Skeletal muscle satellite cell (primary cell): ENCODE measurements around the gene PEAK1.

Experiments
- H3K27me3 ChIP-seq: 2 replicates; pipeline ENCODE4 v1.7.0; 2013; ENCODE audit warnings: low read length; ENCODE audit not compliant: control insufficient read depth, insufficient read depth
- H3K36me3 ChIP-seq: 2 replicates; pipeline ENCODE4 v1.7.0; 2013; ENCODE audit warnings: mild to moderate bottlenecking, control low read depth, low read length; ENCODE audit not compliant: insufficient read depth
- H3K4me1 ChIP-seq: 2 replicates; pipeline ENCODE4 v1.7.0; 2013; ENCODE audit warnings: low read length; ENCODE audit not compliant: control insufficient read depth, insufficient read depth
- H3K4me2 ChIP-seq: 2 replicates; pipeline ENCODE4 v1.7.0; 2013; ENCODE audit warnings: mild to moderate bottlenecking, low read length
- H3K4me3 ChIP-seq: 2 replicates; pipeline ENCODE4 v1.7.0; 2013; ENCODE audit warnings: low read length
- H3K9ac ChIP-seq: 2 replicates; pipeline ENCODE4 v1.7.0; 2013; ENCODE audit warnings: mild to moderate bottlenecking, low read depth, low read length, moderate library complexity
- H3K9me3 ChIP-seq: replicated peaks from 2 replicates; pipeline ENCODE4 v1.7.0; 2013; ENCODE audit warnings: mild to moderate bottlenecking, control low read depth, low read length

Gene PEAK1

GRCh38 chr15:77235566-77235965 is 184.3 kb downstream of the PEAK1 start:
- H3K9me3 ChIP-seq, result no peaks in the 10 kb centered on the region
- no peak overlapping the region for H3K4me3 ChIP-seq
- no peaks in the 10 kb centered on the region for H3K4me1 ChIP-seq
- no peak overlapping the region for H3K4me2 ChIP-seq
- peaks cover 17% of the 10 kb centered on the region for H3K36me3 ChIP-seq
- H3K9ac ChIP-seq, result no peak overlapping the region
- no peaks in the 10 kb centered on the region for H3K27me3 ChIP-seq

GRCh38 chr15:77228828-77229227 is 191.1 kb downstream of the PEAK1 start:
- Histone ChIP-seq H3K4me1 (peaks cover 7% of the 10 kb centered on the region), H3K4me3 (no peak overlapping the region), H3K27me3 (no peaks in the 10 kb centered on the region), H3K36me3 (peaks cover 3% of the 10 kb centered on the region), H3K9me3 (no peaks in the 10 kb centered on the region), H3K4me2 (no peak overlapping the region), H3K9ac (no peak overlapping the region)

GRCh38 chr15:77226652-77227051 is 193.3 kb downstream of the PEAK1 start:
- Histone ChIP-seq H3K4me2 (no peak overlapping the region), H3K27me3 (no peaks in the 10 kb centered on the region), H3K4me1 (peaks cover 7% of the 10 kb centered on the region), H3K36me3 (peaks cover 3% of the 10 kb centered on the region), H3K9me3 (no peaks in the 10 kb centered on the region), H3K4me3 (no peak overlapping the region), H3K9ac (no peak overlapping the region)

- peaks cover 2% of the 10 kb centered on the region for H3K36me3 ChIP-seq
- no peaks in the 10 kb centered on the region for H3K9me3 ChIP-seq
- peaks cover 7% of the 10 kb centered on the region for H3K4me1 ChIP-seq
- no peaks in the 10 kb centered on the region for H3K27me3 ChIP-seq
- no peak overlapping the region for H3K4me3 ChIP-seq
- H3K4me2 ChIP-seq, result no peak overlapping the region
- H3K9ac ChIP-seq, result no peak overlapping the region
Measured at GRCh38 chr15:77225646-77226045, 194.3 kb downstream of the PEAK1 start.

GRCh38 chr15:77225088-77225487 is 194.8 kb downstream of the PEAK1 start:
- no peaks in the 10 kb centered on the region for H3K27me3 ChIP-seq
- no peak overlapping the region for H3K9ac ChIP-seq
- H3K4me1 ChIP-seq, result peaks cover 7% of the 10 kb centered on the region

GRCh38 chr15:77224352-77224751 is 195.6 kb downstream of the PEAK1 start:
- no peak overlapping the region for H3K9ac ChIP-seq
- no peak overlapping the region for H3K4me3 ChIP-seq

More at GRCh38 chr15:77225088-77225487, 194.8 kb downstream of the PEAK1 start:
- H3K36me3 ChIP-seq, result no peaks in the 10 kb centered on the region
- H3K9me3 ChIP-seq, result no peaks in the 10 kb centered on the region
- H3K4me3 ChIP-seq, result no peak overlapping the region
- H3K4me2 ChIP-seq, result no peak overlapping the region

GRCh38 chr15:77221708-77222107 is 198.2 kb downstream of the PEAK1 start:
- Histone ChIP-seq H3K36me3 (no peaks in the 10 kb centered on the region), H3K9ac (no peak overlapping the region), H3K4me3 (no peak overlapping the region), H3K9me3 (no peaks in the 10 kb centered on the region), H3K4me2 (no peak overlapping the region), H3K4me1 (peaks cover 7% of the 10 kb centered on the region), H3K27me3 (no peaks in the 10 kb centered on the region)

More at GRCh38 chr15:77224352-77224751, 195.6 kb downstream of the PEAK1 start:
- H3K36me3 ChIP-seq, result no peaks in the 10 kb centered on the region
- H3K4me2 ChIP-seq, result no peak overlapping the region
- no peaks in the 10 kb centered on the region for H3K27me3 ChIP-seq
- no peaks in the 10 kb centered on the region for H3K9me3 ChIP-seq
- H3K4me1 ChIP-seq, result peaks cover 7% of the 10 kb centered on the region

- no peak overlapping the region for H3K4me3 ChIP-seq
- H3K36me3 ChIP-seq, result no peaks in the 10 kb centered on the region
- no peaks in the 10 kb centered on the region for H3K9me3 ChIP-seq
- no peak overlapping the region for H3K4me2 ChIP-seq
- no peaks in the 10 kb centered on the region for H3K27me3 ChIP-seq
- no peak overlapping the region for H3K9ac ChIP-seq
- peaks cover 7% of the 10 kb centered on the region for H3K4me1 ChIP-seq
Measured at GRCh38 chr15:77221174-77221573, 198.7 kb downstream of the PEAK1 start.

- Histone ChIP-seq H3K4me3 (no peak overlapping the region), H3K9me3 (no peaks in the 10 kb centered on the region), H3K9ac (no peak overlapping the region), H3K36me3 (no peaks in the 10 kb centered on the region), H3K4me2 (no peak overlapping the region), H3K27me3 (no peaks in the 10 kb centered on the region), H3K4me1 (peaks cover 7% of the 10 kb centered on the region)
Measured at GRCh38 chr15:77219841-77220240, 200.1 kb downstream of the PEAK1 start.

- Histone ChIP-seq H3K4me1 (no peaks in the 10 kb centered on the region), H3K36me3 (peaks cover 5% of the 10 kb centered on the region), H3K4me3 (no peak overlapping the region), H3K27me3 (no peaks in the 10 kb centered on the region), H3K4me2 (no peak overlapping the region), H3K9me3 (no peaks in the 10 kb centered on the region), H3K9ac (no peak overlapping the region)
Measured at GRCh38 chr15:77209221-77209620, 210.7 kb downstream of the PEAK1 start.

- no peak overlapping the region for H3K4me2 ChIP-seq
- H3K27me3 ChIP-seq, result no peaks in the 10 kb centered on the region
- no peak overlapping the region for H3K4me3 ChIP-seq
- H3K9ac ChIP-seq, result no peak overlapping the region
- H3K9me3 ChIP-seq, result no peaks in the 10 kb centered on the region
- H3K36me3 ChIP-seq, result peaks cover 5% of the 10 kb centered on the region
- no peaks in the 10 kb centered on the region for H3K4me1 ChIP-seq
Measured at GRCh38 chr15:77208241-77208640, 211.7 kb downstream of the PEAK1 start.

GRCh38 chr15:77201665-77202064 is 218.2 kb downstream of the PEAK1 start:
- Histone ChIP-seq H3K27me3 (no peaks in the 10 kb centered on the region), H3K9me3 (no peaks in the 10 kb centered on the region), H3K4me3 (no peak overlapping the region), H3K36me3 (peaks cover 15% of the 10 kb centered on the region), H3K9ac (no peak overlapping the region), H3K4me2 (no peak overlapping the region), H3K4me1 (no peaks in the 10 kb centered on the region)
